ENCODE results near the gene GSTT4. TPM values are rescaled to one million over a fixed set of nuclear protein-coding genes. Genes with fewer than 3 reads are reported as not detected.
"Not testable (repeated sequence)": the region's sequence is repeated elsewhere in the genome, so short reads cannot be mapped to it uniquely, and the experiment has no call there.

GSTT4 gene
- total and polyA plus RNA-seq, 8 donors = not detected

- H3K4me3 ChIP-seq; H3K27ac ChIP-seq; H3K4me1 ChIP-seq; H3K36me3 ChIP-seq; DNase-seq; H3K27me3 ChIP-seq; intact Hi-C loops (cut with DNase I; ENCODE audit: low total_unique reads); H3K9me3 ChIP-seq: not testable (repeated sequence)
- WGBS, 5 donors = 67 to 88% (median 87%) methylated on average over 4 of the region's 4 CpGs; no CpG with 5 or more reads in 2 of the 5 donors
Observed at GRCh38 chr22:23986538-23987178, 18.6 kb downstream of the GSTT4 start.

GRCh38 chr22:23986089-23986488 lies 19.2 kb downstream of the GSTT4 start:
- DNase-seq; H3K4me1 ChIP-seq; H3K27ac ChIP-seq; H3K9me3 ChIP-seq; H3K27me3 ChIP-seq; H3K36me3 ChIP-seq; intact Hi-C loops (cut with DNase I; ENCODE audit: low total_unique reads); H3K4me3 ChIP-seq: not testable (repeated sequence)
- 78 to 87% (median 80%) methylated on average over 6 to 8 of the region's 8 CpGs; no CpG with 5 or more reads in 2 of the 5 donors for WGBS, 5 donors

DNA sequence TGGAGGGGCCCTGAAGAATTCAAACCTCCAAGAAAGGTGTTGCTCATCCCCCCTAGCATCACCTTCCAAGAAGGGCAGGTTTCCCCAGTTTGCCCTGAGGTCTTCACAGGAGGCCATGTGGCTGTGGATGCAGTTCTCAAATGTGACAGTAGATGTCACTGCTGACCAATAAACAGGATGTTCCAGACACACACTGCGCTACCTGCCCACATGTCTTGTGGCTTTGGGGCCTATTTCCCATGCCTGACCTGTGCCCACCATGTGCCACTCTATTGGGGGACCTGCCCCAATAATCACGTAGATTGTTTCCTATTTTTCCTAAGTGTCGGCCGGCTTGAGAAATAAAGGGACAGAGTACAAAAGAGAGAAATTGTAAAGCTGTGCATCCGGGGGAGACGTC lies 20.8 kb downstream of the GSTT4 start:
- WGBS, 5 donors = 47 to 54% (median 49%) methylated on average over 6 of the region's 6 CpGs; no CpG with 5 or more reads in 2 of the 5 donors
- Histone ChIP-seq H3K4me1 (peaks cover 0 to 5% (median 0%) of the 10 kb centered on the region in 4 donors), H3K36me3 (no peaks in the 10 kb centered on the region), H3K9me3 (no peaks in the 10 kb centered on the region), H3K4me3 (no peak overlapping the region), H3K27ac (no peak overlapping the region), H3K27me3 (no peaks in the 10 kb centered on the region)
- peak in 1 of 2 donors; percentile 73 for DNase-seq
- TF ChIP-seq POLR2A (IDR thresholded peaks at IDR 0.05) = no peak
- TF ChIP-seq, protein P1, sequence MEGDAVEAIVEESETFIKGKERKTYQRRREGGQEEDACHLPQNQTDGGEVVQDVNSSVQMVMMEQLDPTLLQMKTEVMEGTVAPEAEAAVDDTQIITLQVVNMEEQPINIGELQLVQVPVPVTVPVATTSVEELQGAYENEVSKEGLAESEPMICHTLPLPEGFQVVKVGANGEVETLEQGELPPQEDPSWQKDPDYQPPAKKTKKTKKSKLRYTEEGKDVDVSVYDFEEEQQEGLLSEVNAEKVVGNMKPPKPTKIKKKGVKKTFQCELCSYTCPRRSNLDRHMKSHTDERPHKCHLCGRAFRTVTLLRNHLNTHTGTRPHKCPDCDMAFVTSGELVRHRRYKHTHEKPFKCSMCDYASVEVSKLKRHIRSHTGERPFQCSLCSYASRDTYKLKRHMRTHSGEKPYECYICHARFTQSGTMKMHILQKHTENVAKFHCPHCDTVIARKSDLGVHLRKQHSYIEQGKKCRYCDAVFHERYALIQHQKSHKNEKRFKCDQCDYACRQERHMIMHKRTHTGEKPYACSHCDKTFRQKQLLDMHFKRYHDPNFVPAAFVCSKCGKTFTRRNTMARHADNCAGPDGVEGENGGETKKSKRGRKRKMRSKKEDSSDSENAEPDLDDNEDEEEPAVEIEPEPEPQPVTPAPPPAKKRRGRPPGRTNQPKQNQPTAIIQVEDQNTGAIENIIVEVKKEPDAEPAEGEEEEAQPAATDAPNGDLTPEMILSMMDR (IDR thresholded peaks at IDR 0.05) = peak in 2 of 7 experiments; percentile 29 to 50
- intact Hi-C loops (cut with DNase I; ENCODE audit: low total_unique reads) = no loop called here

DNA sequence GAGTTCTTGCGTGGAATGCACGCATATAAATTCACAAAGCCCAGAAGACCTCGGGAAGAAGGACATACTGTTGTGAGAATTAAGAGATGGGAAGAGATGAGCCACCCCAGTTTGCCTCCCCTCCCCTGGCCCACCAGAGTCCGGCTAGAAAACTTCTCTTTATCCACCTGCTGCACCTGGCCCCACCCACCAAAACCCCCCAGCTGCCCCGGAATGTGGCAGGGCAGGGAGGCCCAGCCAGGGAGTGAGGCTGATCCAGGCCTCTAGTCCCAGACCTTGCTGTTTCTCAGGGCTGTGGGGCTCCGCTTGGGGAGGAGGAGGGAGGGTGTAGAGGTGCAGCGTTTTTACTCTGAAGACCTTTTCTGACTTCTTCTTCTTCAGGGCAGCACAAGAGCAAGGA lies 24.7 kb downstream of the GSTT4 start:
- H3K4me1 ChIP-seq; intact Hi-C loops (cut with DNase I; ENCODE audit: low total_unique reads): not testable (repeated sequence)

GRCh38 chr22:23979557-23980240 lies 25.6 kb downstream of the GSTT4 start, which contains the start of gene GSTT2:
Gene GSTT2 (plus strand): TSS chr22:23980134.
- H3K27me3 ChIP-seq; H3K4me1 ChIP-seq; H3K36me3 ChIP-seq; H3K27ac ChIP-seq; intact Hi-C loops (cut with DNase I; ENCODE audit: low total_unique reads); H3K9me3 ChIP-seq; DNase-seq; H3K4me3 ChIP-seq: not testable (repeated sequence)
- WGBS, 5 donors = no CpG with 5 or more reads among the region's 41 CpGs

More for the DNA sequence above, 24.7 kb downstream of the GSTT4 start:
- H3K9me3 ChIP-seq, DNase-seq, H3K27me3 ChIP-seq, H3K27ac ChIP-seq, H3K4me3 ChIP-seq, H3K36me3 ChIP-seq: not testable (repeated sequence)
- WGBS, 5 donors = 22 to 53% (median 35%) methylated on average over 3 to 6 of the region's 7 CpGs

- H3K27me3 ChIP-seq; H3K4me3 ChIP-seq; DNase-seq; H3K9me3 ChIP-seq; H3K27ac ChIP-seq; H3K36me3 ChIP-seq; H3K4me1 ChIP-seq; intact Hi-C loops (cut with DNase I; ENCODE audit: low total_unique reads): not testable (repeated sequence)
- WGBS, 5 donors = 76 to 79% (median 79%) methylated on average over 3 to 7 of the region's 12 CpGs; no CpG with 5 or more reads in 2 of the 5 donors
Observed at GRCh38 chr22:23977304-23977703, 27.9 kb downstream of the GSTT4 start.

DNA sequence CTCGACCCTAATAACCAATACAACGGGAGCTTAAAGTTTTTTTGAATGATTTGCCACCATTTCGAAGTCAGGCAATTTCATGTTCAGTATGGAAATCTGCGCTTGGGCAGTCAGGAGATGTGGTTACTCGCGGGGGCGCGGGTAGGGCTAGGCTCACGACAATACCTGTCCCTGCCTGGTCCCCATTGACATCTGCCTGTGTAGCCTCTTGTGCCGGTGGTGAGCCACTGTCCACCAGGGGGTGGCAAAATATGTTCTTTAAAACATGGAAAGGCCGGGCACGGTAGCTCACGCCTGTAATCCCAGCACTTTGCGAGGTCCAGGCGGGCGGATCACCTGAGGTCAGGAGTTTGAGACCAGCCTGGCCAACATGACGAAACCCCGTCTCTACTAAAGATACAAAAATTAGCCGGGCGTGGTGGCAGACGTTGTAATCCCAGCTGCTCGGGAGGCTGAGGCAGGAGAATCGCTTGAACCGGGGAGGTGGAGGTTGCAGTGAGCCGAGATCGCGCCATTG lies 30.4 kb downstream of the GSTT4 start:
- H3K9me3 ChIP-seq, H3K27ac ChIP-seq, H3K27me3 ChIP-seq, DNase-seq, H3K4me3 ChIP-seq: not testable (repeated sequence)
- H3K36me3 ChIP-seq = peaks cover 20 to 22% (median 21%) of the 10 kb centered on the region in 4 donors
- WGBS, 5 donors = 9 to 17% (median 13%) methylated on average over 5 to 8 of the region's 27 CpGs; no CpG with 5 or more reads in 1 of the 5 donors
- intact Hi-C loops (cut with DNase I; ENCODE audit: low total_unique reads) = loop anchor here (5.0 kb wide), 1 partner anchor 48 kb away; no protein-coding TSS in a partner anchor
- peaks cover 0 to 21% (median 9%) of the 10 kb centered on the region in 4 donors for H3K4me1 ChIP-seq

DNA sequence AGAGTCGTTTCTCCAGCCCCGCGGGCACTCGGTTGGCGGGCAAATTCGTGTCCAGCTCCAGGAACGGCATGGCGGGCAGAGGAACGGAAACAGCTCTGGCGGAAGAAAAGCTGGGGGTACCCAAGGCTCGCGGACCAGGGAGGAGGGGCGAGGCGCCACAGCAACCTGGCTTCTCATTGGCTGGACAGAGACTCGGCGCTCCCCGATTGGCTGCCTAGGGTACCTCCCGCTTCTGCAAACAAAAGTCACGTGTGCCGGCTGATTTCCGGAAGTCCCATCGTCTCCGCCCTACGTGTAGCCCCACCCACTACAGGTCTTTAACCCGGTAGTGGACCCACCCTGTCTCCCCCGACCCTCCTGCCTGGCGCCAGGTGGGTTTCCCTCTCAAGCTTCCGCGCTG lies 30.9 kb downstream of the GSTT4 start, which contains the start of gene DDT:
Gene DDT, minus strand, starts transcription at position 97 of the 400 bp plus-strand sequence. Its CDS starts 27 bp downstream, at position 70.
- Histone ChIP-seq H3K36me3 (peaks cover 25 to 27% (median 26%) of the 10 kb centered on the region in 4 donors), H3K4me1 (peaks cover 0 to 27% (median 11%) of the 10 kb centered on the region in 4 donors)
- DNase-seq, H3K27ac ChIP-seq, H3K4me3 ChIP-seq, H3K9me3 ChIP-seq, H3K27me3 ChIP-seq: not testable (repeated sequence)
- intact Hi-C loops (cut with DNase I; ENCODE audit: low total_unique reads) = loop anchor here (5.0 kb wide), 1 partner anchor 47 kb away; no protein-coding TSS in a partner anchor
- no CpG with 5 or more reads among the region's 29 CpGs for WGBS, 5 donors

GRCh38 chr22:23971927-23972326 lies 33.3 kb downstream of the GSTT4 start:
- peaks cover 0 to 30% (median 13%) of the 10 kb centered on the region in 4 donors for H3K4me1 ChIP-seq
- H3K9me3 ChIP-seq, H3K4me3 ChIP-seq, DNase-seq, H3K27me3 ChIP-seq, H3K27ac ChIP-seq: not testable (repeated sequence)
- H3K36me3 ChIP-seq = peaks cover 25 to 31% (median 29%) of the 10 kb centered on the region in 4 donors
- 87 to 94% (median 91%) methylated on average over 3 of the region's 3 CpGs for WGBS, 5 donors
- intact Hi-C loops (cut with DNase I; ENCODE audit: low total_unique reads) = loop anchor here (5.0 kb wide), 1 partner anchor 45 kb away; no protein-coding TSS in a partner anchor

Measured in stomach (tissue), 9 donors.